ENCODE results near the gene OR4N2.

DNA sequence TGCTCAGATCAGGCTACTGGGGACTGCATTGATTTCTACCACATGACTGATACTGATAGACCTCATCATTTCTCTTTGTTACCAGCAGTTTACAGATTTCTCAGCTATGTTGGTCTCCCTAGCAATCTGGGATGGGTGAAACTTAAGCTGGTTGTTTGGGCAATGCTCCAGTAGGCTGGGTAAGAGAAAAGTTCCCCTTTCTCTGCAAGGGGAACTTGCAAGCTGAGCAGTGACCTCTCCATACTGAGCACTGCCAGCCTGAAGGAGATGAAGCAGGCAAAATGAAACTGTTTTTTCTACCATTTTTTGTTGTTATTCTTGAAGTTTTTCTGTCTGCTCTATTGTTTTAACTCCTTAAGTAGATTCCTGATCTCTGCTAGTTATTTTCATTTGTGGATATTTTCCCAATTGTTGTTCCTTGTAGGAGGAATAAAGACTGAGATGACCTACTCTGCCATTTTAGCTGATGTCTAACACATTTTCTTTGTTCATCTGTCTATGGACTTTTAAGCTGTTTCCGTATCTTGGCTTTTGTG lies 31.6 kb upstream of the OR4N2 start:
- TF ChIP-seq, protein P1, sequence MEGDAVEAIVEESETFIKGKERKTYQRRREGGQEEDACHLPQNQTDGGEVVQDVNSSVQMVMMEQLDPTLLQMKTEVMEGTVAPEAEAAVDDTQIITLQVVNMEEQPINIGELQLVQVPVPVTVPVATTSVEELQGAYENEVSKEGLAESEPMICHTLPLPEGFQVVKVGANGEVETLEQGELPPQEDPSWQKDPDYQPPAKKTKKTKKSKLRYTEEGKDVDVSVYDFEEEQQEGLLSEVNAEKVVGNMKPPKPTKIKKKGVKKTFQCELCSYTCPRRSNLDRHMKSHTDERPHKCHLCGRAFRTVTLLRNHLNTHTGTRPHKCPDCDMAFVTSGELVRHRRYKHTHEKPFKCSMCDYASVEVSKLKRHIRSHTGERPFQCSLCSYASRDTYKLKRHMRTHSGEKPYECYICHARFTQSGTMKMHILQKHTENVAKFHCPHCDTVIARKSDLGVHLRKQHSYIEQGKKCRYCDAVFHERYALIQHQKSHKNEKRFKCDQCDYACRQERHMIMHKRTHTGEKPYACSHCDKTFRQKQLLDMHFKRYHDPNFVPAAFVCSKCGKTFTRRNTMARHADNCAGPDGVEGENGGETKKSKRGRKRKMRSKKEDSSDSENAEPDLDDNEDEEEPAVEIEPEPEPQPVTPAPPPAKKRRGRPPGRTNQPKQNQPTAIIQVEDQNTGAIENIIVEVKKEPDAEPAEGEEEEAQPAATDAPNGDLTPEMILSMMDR (IDR thresholded peaks at IDR 0.05): no peak
- no peak for TF ChIP-seq ZFX (IDR thresholded peaks at IDR 0.05; ENCODE audit: borderline replicate concordance)
